K562 (cell line): ENCODE results near the gene TLE7. TPM values are rescaled to one million over a fixed set of nuclear protein-coding genes. Genes with fewer than 3 reads are reported as not detected.

Source experiments
- ELF4 ChIP-seq: fragments of 450-650 bp; formaldehyde crosslinking; IDR thresholded peaks from 2 replicates; pipeline ENCODE4 v1.4.0; 2022; ENCODE audit warnings: missing genetic modification characterization
- EP400 ChIP-seq: fragments of 450-650 bp; IDR thresholded peaks from 2 replicates; pipeline ENCODE4 v1.6.1; 2017; ENCODE audit warnings: antibody characterized with exemption, mild to moderate bottlenecking, moderate library complexity
- JUN ChIP-seq, 2 experiments: sonication (generic) in 1 of 2; formaldehyde crosslinking in 1 of 2; IDR thresholded peaks; 2 replicates each; pipeline versions ENCODE4 v1.6.1 to v1.8.0; 2012 to 2022; ENCODE audit warnings: borderline replicate concordance in 2 of 2, mild to moderate bottlenecking in 2 of 2, improper control_type of control experiment in 1 of 2, low read depth in 1 of 2, low read length in 1 of 2, missing genetic modification reagents in 1 of 2
- LEF1 ChIP-seq: fragments of 450-650 bp; IDR thresholded peaks from 2 replicates; pipeline ENCODE4 v1.6.1; 2016; ENCODE audit warnings: mild to moderate bottlenecking
- NR2C1 ChIP-seq, 2 experiments: fragments of 450-650 bp; IDR thresholded peaks; 2 replicates each; pipeline ENCODE4 v1.6.1; 2017; ENCODE audit warnings: mild to moderate bottlenecking in 2 of 2, antibody characterized with exemption in 1 of 2, inconsistent platforms in 1 of 2, missing compliant biosample characterization in 1 of 2, missing genetic modification characterization in 1 of 2
- PHF20 ChIP-seq: fragments of 450-650 bp; IDR thresholded peaks from 2 replicates; pipeline ENCODE4 v1.6.1; 2018; ENCODE audit not compliant: partially characterized antibody
- ZNF444 ChIP-seq: fragments of 250-450 bp; sonication (Bioruptor Pico); IDR thresholded peaks from 2 replicates; pipeline ENCODE4 v1.4.0; 2020; ENCODE audit warnings: mild to moderate bottlenecking, moderate library complexity
- ZNF79 ChIP-seq: fragments of 250-450 bp; sonication (Bioruptor Pico); IDR thresholded peaks from 2 replicates; pipeline ENCODE4 v1.4.0; 2020; ENCODE audit warnings: low read depth, mild to moderate bottlenecking, moderate library complexity
- polyA plus RNA-seq, 8 experiments: library from polyadenylated mRNA; depleted of rRNA in 4 of 8; stranded (reverse) in 5 of 8; unstranded in 3 of 8; fragments of >200 nt; fragmentation: Nextera tagmentation in 2 of 8; fragmentation: Illumina TruSeq in 1 of 8; extraction: Ambion mirVana in 2 of 8; extraction: Trizol in 1 of 8; gene quantifications; 2 replicates each; pipeline versions ENCODE4 v1.2.1 to v1.2.3, GENCODE V29; 2011 to 2014; ENCODE audit warnings: inconsistent platforms in 1 of 8, missing spikeins in 1 of 8
- total RNA-seq, 7 experiments: library from RNA; depleted of rRNA in 6 of 7; stranded (reverse); fragments of >200 nt in 6 of 7; fragmentation: Illumina TruSeq in 2 of 7; extraction: Trizol in 2 of 7; gene quantifications; 2 replicates each; pipeline versions ENCODE4 v1.2.1 to v1.2.3, GENCODE V29; 2011 to 2021; ENCODE audit warnings: low replicate concordance in 1 of 7
- TF ChIP-seq, protein P1 (sequence below): fragments of 450-650 bp; formaldehyde crosslinking; IDR thresholded peaks from 2 replicates; pipeline ENCODE4 v1.4.0; 2020; ENCODE audit warnings: mild to moderate bottlenecking, mixed read lengths
- TF ChIP-seq, protein P2 (sequence below): sonication (generic); IDR thresholded peaks from 2 replicates; pipeline ENCODE4 v1.6.1; 2016
- TF ChIP-seq, protein P3 (sequence below): sonication (generic); formaldehyde crosslinking; IDR thresholded peaks from 2 replicates; pipeline ENCODE4 v1.8.0; 2022; ENCODE audit warnings: mild to moderate bottlenecking, missing genetic modification reagents
- TF ChIP-seq, protein P4 (sequence below): conservative IDR thresholded peaks from 2 replicates; pipeline ENCODE4 v1.6.1; 2011; ENCODE audit warnings: low read depth, mild to moderate bottlenecking, low read length; ENCODE audit not compliant: control insufficient read depth
- TF ChIP-seq, protein P5 (sequence below): sonication (generic); formaldehyde crosslinking; IDR thresholded peaks from 2 replicates; pipeline ENCODE4 v1.8.0; 2023; ENCODE audit warnings: mild to moderate bottlenecking, missing genetic modification reagents
- TF ChIP-seq, protein P6 (sequence below): fragments of 250-450 bp; sonication (Bioruptor Pico); IDR thresholded peaks from 2 replicates; pipeline ENCODE4 v1.9.0; 2021; ENCODE audit warnings: mild to moderate bottlenecking, inconsistent platforms

Gene TLE7
- total and polyA plus RNA-seq, 9 of the 15 experiments (the other 6 are each of a cell fraction or from before 2014, with no cell fraction given) = not detected

DNA sequence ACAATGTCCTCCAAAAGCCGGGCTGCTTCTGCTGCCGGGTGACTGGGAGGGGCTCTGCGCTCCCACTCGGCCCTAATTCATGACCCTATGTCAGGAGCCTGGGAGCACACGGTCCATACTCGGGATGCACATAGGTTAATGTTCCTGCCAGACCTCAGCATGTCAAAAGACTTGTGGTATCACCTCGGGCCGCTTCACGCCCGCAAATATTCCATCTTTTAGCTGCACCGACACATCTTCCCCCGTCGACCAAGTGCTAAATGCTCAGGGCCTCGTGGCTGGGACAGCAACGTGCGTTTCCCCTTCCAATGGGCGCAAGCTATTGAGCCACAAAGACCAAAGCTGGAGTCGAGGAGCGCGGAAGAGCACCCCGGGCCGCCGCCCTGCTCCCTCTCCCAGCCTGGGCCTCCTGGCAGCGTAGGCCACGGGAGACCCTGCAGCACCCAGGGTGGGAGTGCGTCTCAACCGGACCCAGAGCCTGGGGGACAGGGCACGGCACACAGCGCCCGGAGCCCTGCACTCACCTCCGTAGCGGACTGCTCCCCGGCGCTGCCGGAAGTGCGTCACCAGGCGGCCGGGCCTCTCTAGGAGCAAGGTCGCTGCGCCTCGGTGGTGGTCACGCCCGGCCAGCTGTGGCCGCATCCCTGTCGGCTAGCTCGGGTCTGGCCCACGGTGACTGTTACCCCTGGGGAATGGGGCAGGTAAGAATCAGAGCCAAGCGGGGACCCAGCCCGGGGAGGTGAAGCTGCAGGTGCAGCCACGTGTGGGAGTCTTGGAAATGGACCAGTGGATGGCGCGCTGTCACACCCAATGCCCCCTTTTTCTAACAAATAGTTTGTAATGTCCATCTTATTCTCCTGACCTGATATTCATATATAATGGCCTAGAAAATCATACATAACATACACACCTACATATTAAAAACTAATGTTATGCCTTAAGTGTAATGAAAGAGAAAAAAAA is 20.1 kb upstream of the TLE7 start, which contains the start of gene ZNF23 (continued):
- peak; percentile 55; the same call in 1 of the 2 replicates for TF ChIP-seq JUN (IDR thresholded peaks at IDR 0.05; ENCODE audit: borderline replicate concordance, low read depth, low read length)
- no peak for TF ChIP-seq JUN (CRISPR knock-in tag; IDR thresholded peaks at IDR 0.05; ENCODE audit: borderline replicate concordance)
- TF ChIP-seq, protein P1, sequence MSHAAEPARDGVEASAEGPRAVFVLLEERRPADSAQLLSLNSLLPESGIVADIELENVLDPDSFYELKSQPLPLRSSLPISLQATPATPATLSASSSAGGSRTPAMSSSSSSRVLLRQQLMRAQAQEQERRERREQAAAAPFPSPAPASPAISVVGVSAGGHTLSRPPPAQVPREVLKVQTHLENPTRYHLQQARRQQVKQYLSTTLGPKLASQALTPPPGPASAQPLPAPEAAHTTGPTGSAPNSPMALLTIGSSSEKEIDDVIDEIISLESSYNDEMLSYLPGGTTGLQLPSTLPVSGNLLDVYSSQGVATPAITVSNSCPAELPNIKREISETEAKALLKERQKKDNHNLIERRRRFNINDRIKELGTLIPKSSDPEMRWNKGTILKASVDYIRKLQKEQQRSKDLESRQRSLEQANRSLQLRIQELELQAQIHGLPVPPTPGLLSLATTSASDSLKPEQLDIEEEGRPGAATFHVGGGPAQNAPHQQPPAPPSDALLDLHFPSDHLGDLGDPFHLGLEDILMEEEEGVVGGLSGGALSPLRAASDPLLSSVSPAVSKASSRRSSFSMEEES (CRISPR knock-in tag) = no peak
- peak; percentile 98 for TF ChIP-seq PHF20
- TF ChIP-seq, protein P2, sequence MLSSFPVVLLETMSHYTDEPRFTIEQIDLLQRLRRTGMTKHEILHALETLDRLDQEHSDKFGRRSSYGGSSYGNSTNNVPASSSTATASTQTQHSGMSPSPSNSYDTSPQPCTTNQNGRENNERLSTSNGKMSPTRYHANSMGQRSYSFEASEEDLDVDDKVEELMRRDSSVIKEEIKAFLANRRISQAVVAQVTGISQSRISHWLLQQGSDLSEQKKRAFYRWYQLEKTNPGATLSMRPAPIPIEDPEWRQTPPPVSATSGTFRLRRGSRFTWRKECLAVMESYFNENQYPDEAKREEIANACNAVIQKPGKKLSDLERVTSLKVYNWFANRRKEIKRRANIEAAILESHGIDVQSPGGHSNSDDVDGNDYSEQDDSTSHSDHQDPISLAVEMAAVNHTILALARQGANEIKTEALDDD = no peak
- TF ChIP-seq ZNF444 (CRISPR knock-in tag) = no peak
- TF ChIP-seq, protein P3, sequence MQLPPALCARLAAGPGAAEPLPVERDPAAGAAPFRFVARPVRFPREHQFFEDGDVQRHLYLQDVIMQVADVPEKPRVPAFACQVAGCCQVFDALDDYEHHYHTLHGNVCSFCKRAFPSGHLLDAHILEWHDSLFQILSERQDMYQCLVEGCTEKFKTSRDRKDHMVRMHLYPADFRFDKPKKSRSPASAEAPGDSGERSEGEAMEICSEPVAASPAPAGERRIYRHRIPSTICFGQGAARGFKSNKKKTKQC (CRISPR knock-in tag) = no peak
- no peak for TF ChIP-seq ZNF79 (CRISPR knock-in tag)
- TF ChIP-seq, protein P4, sequence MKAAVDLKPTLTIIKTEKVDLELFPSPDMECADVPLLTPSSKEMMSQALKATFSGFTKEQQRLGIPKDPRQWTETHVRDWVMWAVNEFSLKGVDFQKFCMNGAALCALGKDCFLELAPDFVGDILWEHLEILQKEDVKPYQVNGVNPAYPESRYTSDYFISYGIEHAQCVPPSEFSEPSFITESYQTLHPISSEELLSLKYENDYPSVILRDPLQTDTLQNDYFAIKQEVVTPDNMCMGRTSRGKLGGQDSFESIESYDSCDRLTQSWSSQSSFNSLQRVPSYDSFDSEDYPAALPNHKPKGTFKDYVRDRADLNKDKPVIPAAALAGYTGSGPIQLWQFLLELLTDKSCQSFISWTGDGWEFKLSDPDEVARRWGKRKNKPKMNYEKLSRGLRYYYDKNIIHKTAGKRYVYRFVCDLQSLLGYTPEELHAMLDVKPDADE = peak; percentile 76
- TF ChIP-seq, protein P5, sequence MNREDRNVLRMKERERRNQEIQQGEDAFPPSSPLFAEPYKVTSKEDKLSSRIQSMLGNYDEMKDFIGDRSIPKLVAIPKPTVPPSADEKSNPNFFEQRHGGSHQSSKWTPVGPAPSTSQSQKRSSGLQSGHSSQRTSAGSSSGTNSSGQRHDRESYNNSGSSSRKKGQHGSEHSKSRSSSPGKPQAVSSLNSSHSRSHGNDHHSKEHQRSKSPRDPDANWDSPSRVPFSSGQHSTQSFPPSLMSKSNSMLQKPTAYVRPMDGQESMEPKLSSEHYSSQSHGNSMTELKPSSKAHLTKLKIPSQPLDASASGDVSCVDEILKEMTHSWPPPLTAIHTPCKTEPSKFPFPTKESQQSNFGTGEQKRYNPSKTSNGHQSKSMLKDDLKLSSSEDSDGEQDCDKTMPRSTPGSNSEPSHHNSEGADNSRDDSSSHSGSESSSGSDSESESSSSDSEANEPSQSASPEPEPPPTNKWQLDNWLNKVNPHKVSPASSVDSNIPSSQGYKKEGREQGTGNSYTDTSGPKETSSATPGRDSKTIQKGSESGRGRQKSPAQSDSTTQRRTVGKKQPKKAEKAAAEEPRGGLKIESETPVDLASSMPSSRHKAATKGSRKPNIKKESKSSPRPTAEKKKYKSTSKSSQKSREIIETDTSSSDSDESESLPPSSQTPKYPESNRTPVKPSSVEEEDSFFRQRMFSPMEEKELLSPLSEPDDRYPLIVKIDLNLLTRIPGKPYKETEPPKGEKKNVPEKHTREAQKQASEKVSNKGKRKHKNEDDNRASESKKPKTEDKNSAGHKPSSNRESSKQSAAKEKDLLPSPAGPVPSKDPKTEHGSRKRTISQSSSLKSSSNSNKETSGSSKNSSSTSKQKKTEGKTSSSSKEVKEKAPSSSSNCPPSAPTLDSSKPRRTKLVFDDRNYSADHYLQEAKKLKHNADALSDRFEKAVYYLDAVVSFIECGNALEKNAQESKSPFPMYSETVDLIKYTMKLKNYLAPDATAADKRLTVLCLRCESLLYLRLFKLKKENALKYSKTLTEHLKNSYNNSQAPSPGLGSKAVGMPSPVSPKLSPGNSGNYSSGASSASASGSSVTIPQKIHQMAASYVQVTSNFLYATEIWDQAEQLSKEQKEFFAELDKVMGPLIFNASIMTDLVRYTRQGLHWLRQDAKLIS (CRISPR knock-in tag) = 0 out of 2 replicates have a peak, but pooled peaks have one; percentile 21
- TF ChIP-seq EP400 = peak; percentile 94
- peak; percentile 86 for TF ChIP-seq NR2C1 (IDR thresholded peaks at IDR 0.05)
- peak; percentile 91 for TF ChIP-seq NR2C1 (tag; IDR thresholded peaks at IDR 0.05)
- TF ChIP-seq, protein P6, sequence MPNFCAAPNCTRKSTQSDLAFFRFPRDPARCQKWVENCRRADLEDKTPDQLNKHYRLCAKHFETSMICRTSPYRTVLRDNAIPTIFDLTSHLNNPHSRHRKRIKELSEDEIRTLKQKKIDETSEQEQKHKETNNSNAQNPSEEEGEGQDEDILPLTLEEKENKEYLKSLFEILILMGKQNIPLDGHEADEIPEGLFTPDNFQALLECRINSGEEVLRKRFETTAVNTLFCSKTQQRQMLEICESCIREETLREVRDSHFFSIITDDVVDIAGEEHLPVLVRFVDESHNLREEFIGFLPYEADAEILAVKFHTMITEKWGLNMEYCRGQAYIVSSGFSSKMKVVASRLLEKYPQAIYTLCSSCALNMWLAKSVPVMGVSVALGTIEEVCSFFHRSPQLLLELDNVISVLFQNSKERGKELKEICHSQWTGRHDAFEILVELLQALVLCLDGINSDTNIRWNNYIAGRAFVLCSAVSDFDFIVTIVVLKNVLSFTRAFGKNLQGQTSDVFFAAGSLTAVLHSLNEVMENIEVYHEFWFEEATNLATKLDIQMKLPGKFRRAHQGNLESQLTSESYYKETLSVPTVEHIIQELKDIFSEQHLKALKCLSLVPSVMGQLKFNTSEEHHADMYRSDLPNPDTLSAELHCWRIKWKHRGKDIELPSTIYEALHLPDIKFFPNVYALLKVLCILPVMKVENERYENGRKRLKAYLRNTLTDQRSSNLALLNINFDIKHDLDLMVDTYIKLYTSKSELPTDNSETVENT (CRISPR knock-in tag) = peak; percentile 98
- peak; percentile 40; the same call in 1 of the 2 replicates for TF ChIP-seq LEF1
- TF ChIP-seq ELF4 (CRISPR knock-in tag) = 0 out of 2 replicates have a peak, but pooled peaks have one; percentile 25
